Measurements from ENCODE around the gene LMBR1L.

LMBR1L gene

DNA sequence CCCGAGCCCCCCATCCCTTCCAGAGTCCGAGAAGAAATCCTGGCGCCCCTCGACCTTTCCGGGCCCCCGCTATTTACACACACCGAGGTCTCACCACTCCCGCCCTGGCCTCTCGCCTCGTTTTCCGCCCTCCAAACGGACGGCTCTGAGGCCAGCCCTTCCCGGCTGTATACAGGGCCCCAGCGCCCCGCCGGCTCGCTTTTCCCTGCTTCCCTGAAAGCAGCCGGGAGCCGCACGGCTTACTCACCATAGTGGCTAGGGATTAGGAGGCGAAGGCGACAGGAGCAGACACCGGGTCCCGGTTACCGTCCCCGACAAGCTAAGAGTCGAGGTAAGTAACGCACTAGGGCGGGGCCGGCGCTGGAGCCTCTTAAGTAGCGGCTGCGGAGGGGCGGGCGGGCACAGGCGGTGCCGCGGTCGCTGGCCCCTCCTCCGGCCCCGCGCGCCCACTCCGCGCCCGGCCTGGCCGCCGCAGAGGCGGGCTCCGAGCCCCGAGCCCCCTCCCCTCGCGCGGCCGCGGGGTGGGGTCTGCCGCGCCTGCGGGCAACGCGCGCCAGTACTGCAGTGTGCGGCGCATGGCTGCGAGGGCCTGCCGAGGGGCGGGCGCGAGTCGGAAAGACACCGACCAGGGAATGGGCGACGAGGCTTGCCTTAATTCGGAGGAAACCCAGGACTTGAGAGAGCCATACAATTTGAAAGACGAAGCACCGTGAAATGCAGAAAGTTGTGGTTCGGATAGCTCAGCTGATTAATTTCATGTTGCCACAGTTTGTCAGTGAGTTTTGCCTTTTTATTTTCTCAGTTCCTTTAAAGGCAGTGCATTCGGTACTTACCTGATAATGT lies 20.6 kb upstream of the LMBR1L start, which contains the start of gene TUBA1B (continued):
- no peak for TF ChIP-seq ZNF274 (IDR thresholded peaks at IDR 0.05; ENCODE audit: low read length)
- no peak for TF ChIP-seq ZNF274 (tag by site-specific recombination; IDR thresholded peaks at IDR 0.05; ENCODE audit: borderline replicate concordance)
- no peak for TF ChIP-seq SCRT2 (tag by site-specific recombination; IDR thresholded peaks at IDR 0.05)
- TF ChIP-seq, protein P1, sequence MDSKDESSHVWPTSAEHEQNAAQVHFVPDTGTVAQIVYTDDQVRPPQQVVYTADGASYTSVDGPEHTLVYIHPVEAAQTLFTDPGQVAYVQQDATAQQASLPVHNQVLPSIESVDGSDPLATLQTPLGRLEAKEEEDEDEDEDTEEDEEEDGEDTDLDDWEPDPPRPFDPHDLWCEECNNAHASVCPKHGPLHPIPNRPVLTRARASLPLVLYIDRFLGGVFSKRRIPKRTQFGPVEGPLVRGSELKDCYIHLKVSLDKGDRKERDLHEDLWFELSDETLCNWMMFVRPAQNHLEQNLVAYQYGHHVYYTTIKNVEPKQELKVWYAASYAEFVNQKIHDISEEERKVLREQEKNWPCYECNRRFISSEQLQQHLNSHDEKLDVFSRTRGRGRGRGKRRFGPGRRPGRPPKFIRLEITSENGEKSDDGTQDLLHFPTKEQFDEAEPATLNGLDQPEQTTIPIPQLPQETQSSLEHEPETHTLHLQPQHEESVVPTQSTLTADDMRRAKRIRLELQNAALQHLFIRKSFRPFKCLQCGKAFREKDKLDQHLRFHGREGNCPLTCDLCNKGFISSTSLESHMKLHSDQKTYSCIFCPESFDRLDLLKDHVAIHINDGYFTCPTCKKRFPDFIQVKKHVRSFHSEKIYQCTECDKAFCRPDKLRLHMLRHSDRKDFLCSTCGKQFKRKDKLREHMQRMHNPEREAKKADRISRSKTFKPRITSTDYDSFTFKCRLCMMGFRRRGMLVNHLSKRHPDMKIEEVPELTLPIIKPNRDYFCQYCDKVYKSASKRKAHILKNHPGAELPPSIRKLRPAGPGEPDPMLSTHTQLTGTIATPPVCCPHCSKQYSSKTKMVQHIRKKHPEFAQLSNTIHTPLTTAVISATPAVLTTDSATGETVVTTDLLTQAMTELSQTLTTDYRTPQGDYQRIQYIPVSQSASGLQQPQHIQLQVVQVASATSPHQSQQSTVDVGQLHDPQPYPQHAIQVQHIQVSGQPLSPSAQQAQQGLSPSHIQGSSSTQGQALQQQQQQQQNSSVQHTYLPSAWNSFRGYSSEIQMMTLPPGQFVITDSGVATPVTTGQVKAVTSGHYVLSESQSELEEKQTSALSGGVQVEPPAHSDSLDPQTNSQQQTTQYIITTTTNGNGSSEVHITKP (tag by site-specific recombination; IDR thresholded peaks at IDR 0.05): 0 out of 2 replicates have a peak, but pooled peaks have one; percentile 2
- no peak; the same call in 1 of the 2 replicates for TF ChIP-seq ZNF776 (tag by site-specific recombination; IDR thresholded peaks at IDR 0.05; ENCODE audit: borderline replicate concordance)
- TF ChIP-seq, protein P2, sequence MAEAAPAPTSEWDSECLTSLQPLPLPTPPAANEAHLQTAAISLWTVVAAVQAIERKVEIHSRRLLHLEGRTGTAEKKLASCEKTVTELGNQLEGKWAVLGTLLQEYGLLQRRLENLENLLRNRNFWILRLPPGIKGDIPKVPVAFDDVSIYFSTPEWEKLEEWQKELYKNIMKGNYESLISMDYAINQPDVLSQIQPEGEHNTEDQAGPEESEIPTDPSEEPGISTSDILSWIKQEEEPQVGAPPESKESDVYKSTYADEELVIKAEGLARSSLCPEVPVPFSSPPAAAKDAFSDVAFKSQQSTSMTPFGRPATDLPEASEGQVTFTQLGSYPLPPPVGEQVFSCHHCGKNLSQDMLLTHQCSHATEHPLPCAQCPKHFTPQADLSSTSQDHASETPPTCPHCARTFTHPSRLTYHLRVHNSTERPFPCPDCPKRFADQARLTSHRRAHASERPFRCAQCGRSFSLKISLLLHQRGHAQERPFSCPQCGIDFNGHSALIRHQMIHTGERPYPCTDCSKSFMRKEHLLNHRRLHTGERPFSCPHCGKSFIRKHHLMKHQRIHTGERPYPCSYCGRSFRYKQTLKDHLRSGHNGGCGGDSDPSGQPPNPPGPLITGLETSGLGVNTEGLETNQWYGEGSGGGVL (tag by site-specific recombination; IDR thresholded peaks at IDR 0.05): no peak
- no peak for TF ChIP-seq ZNF670 (tag by site-specific recombination; IDR thresholded peaks at IDR 0.05; ENCODE audit: low read depth)
- no peak; the same call in 1 of the 2 replicates for TF ChIP-seq IKZF3 (tag by site-specific recombination; IDR thresholded peaks at IDR 0.05)
- TF ChIP-seq ZNF121 (tag by site-specific recombination; IDR thresholded peaks at IDR 0.05): peak; percentile 56
- TF ChIP-seq FEZF1 (tag by site-specific recombination; IDR thresholded peaks at IDR 0.05): no peak
- TF ChIP-seq, protein P3, sequence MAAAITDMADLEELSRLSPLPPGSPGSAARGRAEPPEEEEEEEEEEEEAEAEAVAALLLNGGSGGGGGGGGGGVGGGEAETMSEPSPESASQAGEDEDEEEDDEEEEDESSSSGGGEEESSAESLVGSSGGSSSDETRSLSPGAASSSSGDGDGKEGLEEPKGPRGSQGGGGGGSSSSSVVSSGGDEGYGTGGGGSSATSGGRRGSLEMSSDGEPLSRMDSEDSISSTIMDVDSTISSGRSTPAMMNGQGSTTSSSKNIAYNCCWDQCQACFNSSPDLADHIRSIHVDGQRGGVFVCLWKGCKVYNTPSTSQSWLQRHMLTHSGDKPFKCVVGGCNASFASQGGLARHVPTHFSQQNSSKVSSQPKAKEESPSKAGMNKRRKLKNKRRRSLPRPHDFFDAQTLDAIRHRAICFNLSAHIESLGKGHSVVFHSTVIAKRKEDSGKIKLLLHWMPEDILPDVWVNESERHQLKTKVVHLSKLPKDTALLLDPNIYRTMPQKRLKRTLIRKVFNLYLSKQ (tag by site-specific recombination; IDR thresholded peaks at IDR 0.05; ENCODE audit: borderline replicate concordance): no peak
- TF ChIP-seq, protein P4, sequence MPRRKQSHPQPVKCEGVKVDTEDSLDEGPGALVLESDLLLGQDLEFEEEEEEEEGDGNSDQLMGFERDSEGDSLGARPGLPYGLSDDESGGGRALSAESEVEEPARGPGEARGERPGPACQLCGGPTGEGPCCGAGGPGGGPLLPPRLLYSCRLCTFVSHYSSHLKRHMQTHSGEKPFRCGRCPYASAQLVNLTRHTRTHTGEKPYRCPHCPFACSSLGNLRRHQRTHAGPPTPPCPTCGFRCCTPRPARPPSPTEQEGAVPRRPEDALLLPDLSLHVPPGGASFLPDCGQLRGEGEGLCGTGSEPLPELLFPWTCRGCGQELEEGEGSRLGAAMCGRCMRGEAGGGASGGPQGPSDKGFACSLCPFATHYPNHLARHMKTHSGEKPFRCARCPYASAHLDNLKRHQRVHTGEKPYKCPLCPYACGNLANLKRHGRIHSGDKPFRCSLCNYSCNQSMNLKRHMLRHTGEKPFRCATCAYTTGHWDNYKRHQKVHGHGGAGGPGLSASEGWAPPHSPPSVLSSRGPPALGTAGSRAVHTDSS (tag by site-specific recombination; IDR thresholded peaks at IDR 0.05): no peak; the same call in 1 of the 2 replicates
- no peak for TF ChIP-seq ZNF37A (tag by site-specific recombination; IDR thresholded peaks at IDR 0.05)
- peak; percentile 7; the same call in 1 of the 2 replicates for TF ChIP-seq ZNF600 (tag by site-specific recombination; IDR thresholded peaks at IDR 0.05)
- TF ChIP-seq ZNF423 (tag by site-specific recombination; IDR thresholded peaks at IDR 0.05): peak; percentile 4; the same call in 1 of the 2 replicates
- TF ChIP-seq ZNF501 (tag by site-specific recombination; IDR thresholded peaks at IDR 0.05): peak; percentile 94
- TF ChIP-seq ZNF514 (tag by site-specific recombination; IDR thresholded peaks at IDR 0.05): no peak
- TF ChIP-seq, protein P5, sequence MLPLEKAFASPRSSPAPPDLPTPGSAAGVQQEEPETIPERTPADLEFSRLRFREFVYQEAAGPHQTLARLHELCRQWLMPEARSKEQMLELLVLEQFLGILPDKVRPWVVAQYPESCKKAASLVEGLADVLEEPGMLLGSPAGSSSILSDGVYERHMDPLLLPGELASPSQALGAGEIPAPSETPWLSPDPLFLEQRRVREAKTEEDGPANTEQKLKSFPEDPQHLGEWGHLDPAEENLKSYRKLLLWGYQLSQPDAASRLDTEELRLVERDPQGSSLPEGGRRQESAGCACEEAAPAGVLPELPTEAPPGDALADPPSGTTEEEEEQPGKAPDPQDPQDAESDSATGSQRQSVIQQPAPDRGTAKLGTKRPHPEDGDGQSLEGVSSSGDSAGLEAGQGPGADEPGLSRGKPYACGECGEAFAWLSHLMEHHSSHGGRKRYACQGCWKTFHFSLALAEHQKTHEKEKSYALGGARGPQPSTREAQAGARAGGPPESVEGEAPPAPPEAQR (tag by site-specific recombination; IDR thresholded peaks at IDR 0.05): peak; percentile 84
- TF ChIP-seq GLIS2 (tag by site-specific recombination; IDR thresholded peaks at IDR 0.05): no peak; the same call in 1 of the 2 replicates
- TF ChIP-seq, protein P6, sequence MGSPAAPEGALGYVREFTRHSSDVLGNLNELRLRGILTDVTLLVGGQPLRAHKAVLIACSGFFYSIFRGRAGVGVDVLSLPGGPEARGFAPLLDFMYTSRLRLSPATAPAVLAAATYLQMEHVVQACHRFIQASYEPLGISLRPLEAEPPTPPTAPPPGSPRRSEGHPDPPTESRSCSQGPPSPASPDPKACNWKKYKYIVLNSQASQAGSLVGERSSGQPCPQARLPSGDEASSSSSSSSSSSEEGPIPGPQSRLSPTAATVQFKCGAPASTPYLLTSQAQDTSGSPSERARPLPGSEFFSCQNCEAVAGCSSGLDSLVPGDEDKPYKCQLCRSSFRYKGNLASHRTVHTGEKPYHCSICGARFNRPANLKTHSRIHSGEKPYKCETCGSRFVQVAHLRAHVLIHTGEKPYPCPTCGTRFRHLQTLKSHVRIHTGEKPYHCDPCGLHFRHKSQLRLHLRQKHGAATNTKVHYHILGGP (tag by site-specific recombination; IDR thresholded peaks at IDR 0.05): no peak; the same call in 1 of the 2 replicates
- TF ChIP-seq ZNF558 (tag by site-specific recombination; IDR thresholded peaks at IDR 0.05): peak; percentile 23; the same call in 1 of the 2 replicates
- peak; percentile 23; the same call in 1 of the 2 replicates for TF ChIP-seq GLIS1 (tag by site-specific recombination; IDR thresholded peaks at IDR 0.05)
- no peak for TF ChIP-seq ZNF555 (tag by site-specific recombination; conservative IDR thresholded peaks at IDR 0.05)
- TF ChIP-seq, protein P7, sequence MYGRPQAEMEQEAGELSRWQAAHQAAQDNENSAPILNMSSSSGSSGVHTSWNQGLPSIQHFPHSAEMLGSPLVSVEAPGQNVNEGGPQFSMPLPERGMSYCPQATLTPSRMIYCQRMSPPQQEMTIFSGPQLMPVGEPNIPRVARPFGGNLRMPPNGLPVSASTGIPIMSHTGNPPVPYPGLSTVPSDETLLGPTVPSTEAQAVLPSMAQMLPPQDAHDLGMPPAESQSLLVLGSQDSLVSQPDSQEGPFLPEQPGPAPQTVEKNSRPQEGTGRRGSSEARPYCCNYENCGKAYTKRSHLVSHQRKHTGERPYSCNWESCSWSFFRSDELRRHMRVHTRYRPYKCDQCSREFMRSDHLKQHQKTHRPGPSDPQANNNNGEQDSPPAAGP (tag by site-specific recombination; IDR thresholded peaks at IDR 0.05): peak; percentile 95
- no peak for TF ChIP-seq ZNF266 (tag by site-specific recombination; IDR thresholded peaks at IDR 0.05; ENCODE audit: low read depth)
- no peak; the same call in 1 of the 2 replicates for TF ChIP-seq ZNF561 (tag by site-specific recombination; IDR thresholded peaks at IDR 0.05; ENCODE audit: borderline replicate concordance)
